IMR-90 (cell line): ENCODE data around the gene RIMS4. TPM values are rescaled to one million over a fixed set of nuclear protein-coding genes. Genes with fewer than 3 reads are reported as not detected.

ENCODE experiments used
- ATAC-seq: fragments of 200-7000 bp; cut with Tn5 transposase; 2 replicates; pipeline ENCODE4 v1.9.1; 2020; ENCODE audit warnings: low read depth, mild to moderate bottlenecking, moderate library complexity
- BruUV-seq: library from RNA; stranded (reverse); fragments of 400-500 nt; replicated peaks from 2 replicates; lab custom pipeline; 2021; lab: Mats Ljungman, UMichigan
- CTCF ChIA-PET: fragments of 300-600 bp; formaldehyde crosslinking; extraction: SDS; loops from one replicate; lab custom pipeline; 2021; ENCODE audit warnings: antibody characterized with exemption; lab: Yijun Ruan, JAX
- POLR2A ChIA-PET: fragments of 300-600 bp; sonication (Branson Sonifier 250); formaldehyde crosslinking; loops from one replicate; lab custom pipeline; 2022; ENCODE audit warnings: antibody characterized with exemption; ENCODE audit not compliant: unreplicated experiment; lab: Charles Lee
- DNase-seq: peaks from one replicate; pipeline ENCODE4 v3.0.0; 2013
- H2AFZ ChIP-seq: replicated peaks from 2 replicates; pipeline ENCODE3; 2013; ENCODE audit warnings: low read length, mild to moderate bottlenecking; ENCODE audit not compliant: poor library complexity
- H2AK5ac ChIP-seq: 2 replicates; pipeline ENCODE4 v1.6.1; 2013; ENCODE audit warnings: low read depth, low read length, inconsistent platforms
- H2AK9ac ChIP-seq: replicated peaks from 2 replicates; pipeline ENCODE3; 2013; ENCODE audit warnings: mild to moderate bottlenecking, low read depth, low read length, moderate library complexity; ENCODE audit not compliant: poor library complexity
- H2BK120ac ChIP-seq: 2 replicates; pipeline ENCODE4 v1.6.1; 2013; ENCODE audit warnings: low read depth, low read length, inconsistent platforms
- H2BK15ac ChIP-seq: 3 replicates; pipeline ENCODE4 v1.6.1; 2013; ENCODE audit warnings: low read depth, low read length, inconsistent platforms
- H2BK20ac ChIP-seq: 2 replicates; pipeline ENCODE4 v1.6.1; 2013; ENCODE audit warnings: low read depth, mild to moderate bottlenecking, inconsistent platforms, low read length, moderate library complexity
- H2BK5ac ChIP-seq: 2 replicates; pipeline ENCODE4 v1.6.1; 2013; ENCODE audit warnings: mild to moderate bottlenecking, low read depth, low read length, inconsistent platforms; ENCODE audit not compliant: poor library complexity, severe bottlenecking
- H3K14ac ChIP-seq: replicated peaks from 2 replicates; pipeline ENCODE4 v1.6.1; 2013; ENCODE audit warnings: low read depth, low read length, inconsistent platforms
- H3K18ac ChIP-seq: 2 replicates; pipeline ENCODE4 v1.6.1; 2013; ENCODE audit warnings: low read depth, low read length, control low read depth
- H3K23ac ChIP-seq: 2 replicates; pipeline ENCODE4 v1.6.1; 2013; ENCODE audit warnings: low read depth, low read length, inconsistent platforms
- H3K27ac ChIP-seq: 2 replicates; pipeline ENCODE4 v1.5.1; 2013; ENCODE audit warnings: mild to moderate bottlenecking, control low read depth, low read length; ENCODE audit not compliant: insufficient read depth
- H3K27me3 ChIP-seq: 2 replicates; pipeline ENCODE4 v1.6.1; 2013; ENCODE audit warnings: low read length; ENCODE audit not compliant: control insufficient read depth, insufficient read depth
- H3K36me3 ChIP-seq: 2 replicates; pipeline ENCODE4 v1.6.1; 2013; ENCODE audit warnings: low read length, mixed read lengths; ENCODE audit not compliant: control insufficient read depth, insufficient read depth
- H3K4ac ChIP-seq: 2 replicates; pipeline ENCODE4 v1.6.1; 2013; ENCODE audit warnings: low read depth, low read length, inconsistent platforms
- H3K4me1 ChIP-seq: 2 replicates; pipeline ENCODE4 v1.6.1; 2013; ENCODE audit warnings: low read length, mixed read lengths; ENCODE audit not compliant: control insufficient read depth, insufficient read depth
- H3K4me2 ChIP-seq: 2 replicates; pipeline ENCODE4 v1.6.1; 2013; ENCODE audit warnings: low read depth, mild to moderate bottlenecking, control low read depth, low read length, moderate library complexity
- H3K4me3 ChIP-seq: 2 replicates; pipeline ENCODE4 v1.5.1; 2013; ENCODE audit warnings: low read depth, mild to moderate bottlenecking, control low read depth, low read length, moderate library complexity; ENCODE audit not compliant: insufficient read depth
- H3K56ac ChIP-seq: 2 replicates; pipeline ENCODE4 v1.6.1; 2013; ENCODE audit warnings: low read length, inconsistent platforms; ENCODE audit not compliant: insufficient read depth; ENCODE audit errors: extremely low read depth
- H3K79me1 ChIP-seq, 2 experiments: 2 replicates each; pipeline ENCODE4 v1.6.1; 2013; ENCODE audit warnings: low read length in 2 of 2, inconsistent platforms in 1 of 2, low read depth in 1 of 2
- H3K9ac ChIP-seq: 2 replicates; pipeline ENCODE4 v1.6.1; 2013; ENCODE audit warnings: low read depth, low read length, control low read depth
- H3K9me1 ChIP-seq: 2 replicates; pipeline ENCODE4 v1.6.1; 2013; ENCODE audit warnings: low read length, inconsistent platforms; ENCODE audit not compliant: insufficient read depth
- H3K9me3 ChIP-seq: 2 replicates; pipeline ENCODE4 v1.6.1; 2013; ENCODE audit warnings: low read length; ENCODE audit not compliant: control insufficient read depth, insufficient read depth
- H4K20me1 ChIP-seq: 2 replicates; pipeline ENCODE4 v1.6.1; 2013; ENCODE audit warnings: low read length, inconsistent platforms; ENCODE audit not compliant: insufficient read depth
- H4K5ac ChIP-seq: 2 replicates; pipeline ENCODE4 v1.6.1; 2013; ENCODE audit warnings: mild to moderate bottlenecking, low read depth, low read length, control low read depth
- H4K8ac ChIP-seq, 2 experiments: 2 replicates each; pipeline ENCODE4 v1.6.1; 2013; ENCODE audit warnings: low read depth in 2 of 2, low read length in 2 of 2, control low read depth in 1 of 2, inconsistent platforms in 1 of 2
- H4K91ac ChIP-seq: 2 replicates; pipeline ENCODE4 v1.6.1; 2013; ENCODE audit warnings: low read depth, low read length, inconsistent platforms; ENCODE audit not compliant: insufficient read depth
- BHLHE40 ChIP-seq: fragments of 150-350 bp; IDR thresholded peaks from 2 replicates; pipeline ENCODE4 v1.6.1; 2016; ENCODE audit warnings: mild to moderate bottlenecking, low read depth, low read length
- CHD1 ChIP-seq: IDR thresholded peaks from 2 replicates; pipeline ENCODE4 v1.6.1; 2012; ENCODE audit warnings: low read depth, low read length, improper control_type of control experiment
- ELK1 ChIP-seq: fragments of 150-350 bp; IDR thresholded peaks from 2 replicates; pipeline ENCODE4 v1.6.1; 2016; ENCODE audit warnings: low read depth, mild to moderate bottlenecking, low read length, moderate library complexity, borderline replicate concordance
- MAZ ChIP-seq: IDR thresholded peaks from 2 replicates; pipeline ENCODE4 v1.6.1; 2012; ENCODE audit warnings: low read depth, mild to moderate bottlenecking, low read length, improper control_type of control experiment, moderate library complexity, borderline replicate concordance
- POLR2A ChIP-seq: IDR thresholded peaks from 2 replicates; pipeline ENCODE4 v1.6.1; 2012; ENCODE audit warnings: mild to moderate bottlenecking, low read depth, low read length
- RAD21 ChIP-seq: IDR thresholded peaks from 2 replicates; pipeline ENCODE4 v1.6.1; 2012; ENCODE audit warnings: low read length, improper control_type of control experiment
- RCOR1 ChIP-seq: IDR thresholded peaks from 2 replicates; pipeline ENCODE4 v1.6.1; 2012; ENCODE audit warnings: mild to moderate bottlenecking, low read length, improper control_type of control experiment; ENCODE audit not compliant: insufficient replicate concordance
- RFX5 ChIP-seq: IDR thresholded peaks from 2 replicates; pipeline ENCODE4 v1.8.0; 2012; ENCODE audit warnings: low read depth, mild to moderate bottlenecking, low read length, moderate library complexity
- WGBS, 2 experiments: methylation state at CpG; one replicate each; pipeline versions ENCODE4 v1.1.5 to v1.1.7; 2013; ENCODE audit warnings: missing lambda C conversion rate in 2 of 2; ENCODE audit not compliant: insufficient read length in 1 of 2; ENCODE audit errors: extremely low coverage in 2 of 2; 5-methylcytosine and 5-hydroxymethylcytosine counted together
- dilution Hi-C: fragments of 300-500 bp; cut with HindIII; formaldehyde crosslinking; loops from one replicate; pipeline ENCODE4 v1.14.3; 2018; ENCODE audit warnings: low sequenced_read_pairs; ENCODE audit not compliant: unreplicated experiment
- in situ Hi-C: fragments of 300-500 bp; cut with MboI; formaldehyde crosslinking; loops from 3 replicates; pipeline ENCODE4 v1.14.3; 2019; ENCODE audit warnings: low sequenced_read_pairs, inconsistent platforms, mixed read lengths
- intact Hi-C: fragments of 100-400 bp; cut with micrococcal nuclease; formaldehyde crosslinking; loops from 2 replicates; pipeline ENCODE4 v1.10.0; 2022
- polyA plus RNA-seq, 3 experiments: library from polyadenylated mRNA; depleted of rRNA; stranded (reverse); fragments of >200 nt; gene quantifications; 2 replicates each; pipeline ENCODE4 v1.2.3, GENCODE V29; 2012; ENCODE audit warnings: low replicate concordance in 1 of 3
- total RNA-seq: library from RNA; depleted of rRNA; stranded (reverse); fragments of >200 nt; gene quantifications from 2 replicates; pipeline ENCODE4 v1.2.3, GENCODE V29; 2012

RIMS4 gene
- total and polyA plus RNA-seq, 2 of the 4 experiments (the other 2 are of a cell fraction), result not detected

- H3K4me3 ChIP-seq, result no peak overlapping the region
- dilution Hi-C loops (no loop called here), intact Hi-C loops (no loop called here), in situ Hi-C loops (no loop called here)
- H2AK9ac ChIP-seq, result no peak overlapping the region
- no peaks in the 10 kb centered on the region for H3K36me3 ChIP-seq
- H2BK15ac ChIP-seq, result no peak overlapping the region
- peaks cover 68% of the 10 kb centered on the region for H3K27me3 ChIP-seq
- no peaks in the 10 kb centered on the region for H3K9me1 ChIP-seq
- no peak overlapping the region for H2BK120ac ChIP-seq
- no peaks in the 10 kb centered on the region for H3K4me1 ChIP-seq
- ATAC-seq (no peak), DNase-seq (no peak)
- TF ChIP-seq POLR2A, result no peak
- no peak for TF ChIP-seq ELK1
- TF ChIP-seq MAZ, result no peak
- no peak for TF ChIP-seq BHLHE40
- no peak for TF ChIP-seq RCOR1
- no peak for TF ChIP-seq CHD1
- TF ChIP-seq RAD21, result no peak
- no peak for TF ChIP-seq RFX5
- no peak overlapping the region for H2BK5ac ChIP-seq
- H3K4me2 ChIP-seq, result no peak overlapping the region
- BruUV-seq, result no TSS peak
- no peak overlapping the region for H3K9ac ChIP-seq
- H2AFZ ChIP-seq, result no peak overlapping the region
- no peak overlapping the region for H4K91ac ChIP-seq
- peaks cover 11% of the 10 kb centered on the region for H3K9me3 ChIP-seq
- no peak overlapping the region for H2AK5ac ChIP-seq
- POLR2A ChIA-PET, result no interaction called here
- no peak overlapping the region for H4K5ac ChIP-seq
- no peak overlapping the region for H3K27ac ChIP-seq
- H3K14ac ChIP-seq, result no peak overlapping the region
- CTCF ChIA-PET, result no interaction called here
- H3K18ac ChIP-seq, result no peak overlapping the region
- H4K8ac ChIP-seq, result no peak overlapping the region
- H3K4ac ChIP-seq, result no peak overlapping the region
- H4K20me1 ChIP-seq, result no peaks in the 10 kb centered on the region
- 20% methylated on average over 1 of the region's 7 CpGs; no CpG with 5 or more reads in 1 of the 2 experiments for WGBS, 2 experiments
- no peak overlapping the region for H2BK20ac ChIP-seq
- no peaks in the 10 kb centered on the region for H3K79me1 ChIP-seq
- no peak overlapping the region for H3K23ac ChIP-seq
- H3K56ac ChIP-seq, result no peak overlapping the region
Observed at GRCh38 chr20:44807051-44807683, 3.2 kb downstream of the RIMS4 start.
